NOMO-1 treated with DMSO at 0.1 percent for 48 hours (cell line): ENCODE data around the gene CNGA4.
A peak's percentile ranks its signal among the peaks of the same experiment; 100 is the strongest.
"Not testable (repeated sequence)": the region's sequence is repeated elsewhere in the genome, so short reads cannot be mapped to it uniquely, and the experiment has no call there.

Source experiments
- DNase-seq: peaks from one replicate; lab custom pipeline; 2025; ENCODE audit not compliant: unreplicated experiment; lab: John Stamatoyannopoulos, UW

Gene CNGA4

GRCh38 chr11:6225024-6225423 lies 13.9 kb upstream of the CNGA4 start:
- no peak for DNase-seq

DNA sequence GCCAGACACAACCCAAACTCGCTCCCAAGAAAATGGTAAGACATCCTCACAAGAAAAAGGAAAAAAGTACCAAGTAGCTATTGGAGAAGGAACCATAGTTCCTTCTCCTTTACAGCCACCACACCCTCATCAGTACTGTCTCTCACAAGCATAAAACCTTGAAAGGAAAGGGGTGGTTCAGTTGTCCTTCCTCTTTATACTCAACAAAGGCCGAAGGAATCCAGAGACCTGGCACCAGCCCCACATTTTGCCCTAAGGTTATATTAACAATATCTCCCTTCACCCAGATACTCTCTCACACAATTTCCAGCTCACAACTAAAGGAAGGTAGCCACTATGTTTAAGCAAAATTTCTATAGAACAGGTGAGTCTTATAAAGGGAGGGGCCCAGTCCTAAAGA lies 13.0 kb upstream of the CNGA4 start:
- peak; percentile 77 for DNase-seq

GRCh38 chr11:6228520-6228919 lies 10.4 kb upstream of the CNGA4 start:
- no peak for DNase-seq

DNA sequence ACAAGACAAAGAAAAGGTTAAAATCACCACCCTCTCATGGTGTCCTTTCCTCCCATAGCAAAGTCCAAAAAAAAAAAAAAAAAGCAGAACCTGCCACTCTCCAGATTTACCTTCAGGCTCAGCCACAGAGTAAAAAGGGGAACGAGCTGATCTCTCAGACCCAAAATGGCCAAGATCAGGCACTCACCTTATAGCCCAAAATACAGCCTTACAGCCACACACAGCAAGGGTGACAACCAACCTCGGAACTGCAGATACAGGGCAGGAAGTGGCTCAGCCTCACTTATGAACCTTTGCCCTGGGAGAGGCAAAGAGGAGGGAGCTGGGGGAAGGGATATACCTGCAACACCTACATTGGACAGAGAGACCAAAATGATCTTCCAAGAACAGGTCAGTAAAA lies 9.0 kb upstream of the CNGA4 start:
- DNase-seq = peak; percentile 57

DNA sequence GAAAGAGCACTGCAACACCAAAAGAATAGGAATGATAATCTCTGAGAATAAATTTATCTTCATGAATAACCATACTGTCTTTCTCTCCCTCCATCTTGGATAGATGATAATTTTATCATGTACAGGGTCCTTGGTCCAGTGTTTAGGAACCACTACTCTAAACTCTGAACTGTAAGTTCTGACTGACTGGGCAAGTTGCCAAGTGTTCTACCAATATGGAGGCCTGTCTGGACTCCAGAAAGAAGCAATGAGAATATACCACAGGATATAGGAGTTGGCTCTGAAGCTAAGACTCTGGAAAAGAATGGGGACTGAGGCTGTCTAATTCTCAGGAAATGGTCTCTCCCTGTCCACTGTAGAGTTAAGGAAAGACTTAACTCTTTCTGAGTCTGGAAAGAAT lies 6.0 kb upstream of the CNGA4 start:
- no peak for DNase-seq

DNA sequence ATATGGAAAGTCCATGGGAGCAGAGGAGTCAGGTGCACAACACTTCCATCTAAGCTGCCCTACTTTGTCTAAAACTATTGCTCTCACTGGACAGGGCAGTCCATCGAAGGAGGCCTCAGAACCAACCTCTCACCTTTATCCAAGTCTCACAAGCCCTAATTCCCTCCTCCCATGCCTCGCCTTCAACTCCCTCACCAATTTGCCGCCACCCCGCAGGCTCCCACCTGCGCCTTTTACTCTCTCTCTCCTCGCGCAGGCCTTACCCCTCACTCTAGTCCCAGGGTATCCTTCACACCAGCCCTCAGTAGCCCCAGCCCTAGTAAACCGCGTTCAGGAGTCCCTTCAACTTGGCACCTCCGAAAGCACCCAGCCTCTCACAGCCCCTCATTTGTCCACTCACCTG lies 4.9 kb upstream of the CNGA4 start:
- no peak for DNase-seq

GRCh38 chr11:6234387-6235107 lies 4.3 kb upstream of the CNGA4 start, which contains the start of gene FHIP1B:
Gene FHIP1B (minus strand): TSS chr11:6234636. CDS start chr11:6224516, 10,120 bp downstream.
- peak; percentile 100 for DNase-seq

- DNase-seq = no peak
Measured at GRCh38 chr11:6237266-6237665, 1.6 kb upstream of the CNGA4 start.

DNA sequence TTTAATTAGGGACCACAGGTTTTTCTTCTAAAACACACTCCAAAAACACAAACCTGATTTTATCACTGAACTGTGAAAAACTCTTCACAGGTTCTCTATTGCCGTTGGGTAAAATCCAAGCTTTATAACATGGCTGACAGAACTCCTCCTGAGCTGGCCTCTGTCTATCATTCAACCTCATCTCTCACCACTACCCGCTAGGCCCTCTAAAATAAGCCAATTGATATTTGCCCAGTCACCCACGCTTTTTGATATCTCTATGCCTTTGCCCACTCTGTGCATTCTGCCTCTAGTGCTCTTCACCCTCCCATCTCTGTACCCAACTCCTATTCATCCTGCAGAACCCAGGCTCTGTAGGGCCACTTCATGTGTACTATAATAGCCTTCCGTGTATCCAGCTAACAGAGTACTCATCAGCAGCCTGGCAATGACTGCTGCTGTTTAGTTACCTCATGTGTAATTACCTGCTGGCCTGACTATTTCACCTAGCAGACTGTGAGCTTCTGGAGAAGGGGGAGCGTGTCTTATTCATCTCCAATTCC lies 1.1 kb upstream of the CNGA4 start:
- no peak for DNase-seq

- DNase-seq = no peak
Measured at GRCh38 chr11:6240139-6240538, 1.2 kb downstream of the CNGA4 start.

DNA sequence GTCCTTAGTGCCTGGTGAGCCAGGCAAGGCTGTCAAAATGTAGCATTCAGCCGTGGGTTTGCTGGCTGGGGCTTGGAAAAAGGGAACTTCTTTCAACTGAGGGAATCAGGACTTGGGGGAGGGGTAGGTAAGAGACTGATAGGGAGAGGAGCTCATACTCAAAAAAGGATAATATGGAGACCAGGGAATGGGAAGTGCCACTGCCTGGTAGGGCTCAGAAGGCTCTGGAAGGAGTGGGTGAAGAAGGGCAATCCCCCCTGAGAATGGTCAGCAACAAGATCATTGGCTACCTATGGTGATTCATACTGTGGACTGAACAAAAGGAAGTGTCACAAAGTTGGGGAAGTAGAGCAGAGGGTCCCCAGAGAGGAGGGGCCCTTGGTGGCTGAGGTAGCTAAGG lies 1.9 kb downstream of the CNGA4 start:
- peak; percentile 25 for DNase-seq

DNA sequence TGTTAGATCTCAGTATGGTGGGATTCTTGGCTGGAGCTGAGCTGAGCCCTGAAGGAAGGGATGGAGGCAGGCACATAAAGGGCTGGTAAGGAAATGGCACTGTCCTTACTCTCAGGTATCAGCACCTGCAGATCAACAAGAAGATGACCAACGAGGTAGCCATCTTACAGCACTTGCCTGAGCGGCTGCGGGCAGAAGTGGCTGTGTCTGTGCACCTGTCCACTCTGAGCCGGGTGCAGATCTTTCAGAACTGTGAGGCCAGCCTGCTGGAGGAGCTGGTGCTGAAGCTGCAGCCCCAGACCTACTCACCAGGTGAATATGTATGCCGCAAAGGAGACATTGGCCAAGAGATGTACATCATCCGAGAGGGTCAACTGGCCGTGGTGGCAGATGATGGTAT lies 2.4 kb downstream of the CNGA4 start:
- DNase-seq = no peak

DNA sequence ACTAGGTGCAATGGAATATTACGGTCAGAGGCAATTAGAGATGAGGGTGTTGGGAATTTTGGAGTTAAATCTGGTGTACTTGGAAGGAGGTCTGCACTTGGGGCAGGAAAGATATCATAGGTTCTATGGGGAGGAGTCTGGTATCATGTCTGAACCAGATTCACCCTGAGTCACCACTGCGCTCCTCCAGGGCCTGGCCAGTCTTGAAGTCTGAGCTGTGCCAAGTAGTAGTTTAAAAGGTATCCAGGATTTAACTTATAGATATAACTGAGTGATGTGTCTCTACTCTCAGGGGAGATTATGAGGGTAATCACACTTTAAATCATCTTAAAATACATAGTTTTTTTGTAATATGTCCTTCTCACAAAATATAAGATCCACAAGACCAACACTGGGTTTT lies 6.6 kb downstream of the CNGA4 start:
- no peak for DNase-seq

DNA sequence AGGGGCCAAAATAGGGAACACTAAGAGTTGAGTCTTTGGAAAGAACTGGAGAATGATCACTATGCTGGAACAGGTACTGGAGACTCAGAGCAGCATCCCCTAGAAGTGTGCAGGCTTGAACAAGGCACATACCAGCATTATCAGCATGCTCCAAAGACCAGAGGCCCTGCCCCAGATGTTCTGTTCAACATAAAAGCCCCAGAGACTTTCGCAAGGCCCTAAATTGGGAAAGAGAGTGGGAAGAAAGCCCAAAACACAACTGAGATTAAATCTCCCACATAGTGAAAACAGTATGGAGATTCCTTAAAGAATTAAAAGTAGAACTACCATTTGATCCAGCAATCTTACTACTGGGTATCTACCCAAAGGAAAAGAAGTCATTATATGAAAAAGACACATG lies 9.4 kb downstream of the CNGA4 start:
- DNase-seq = no peak

DNA sequence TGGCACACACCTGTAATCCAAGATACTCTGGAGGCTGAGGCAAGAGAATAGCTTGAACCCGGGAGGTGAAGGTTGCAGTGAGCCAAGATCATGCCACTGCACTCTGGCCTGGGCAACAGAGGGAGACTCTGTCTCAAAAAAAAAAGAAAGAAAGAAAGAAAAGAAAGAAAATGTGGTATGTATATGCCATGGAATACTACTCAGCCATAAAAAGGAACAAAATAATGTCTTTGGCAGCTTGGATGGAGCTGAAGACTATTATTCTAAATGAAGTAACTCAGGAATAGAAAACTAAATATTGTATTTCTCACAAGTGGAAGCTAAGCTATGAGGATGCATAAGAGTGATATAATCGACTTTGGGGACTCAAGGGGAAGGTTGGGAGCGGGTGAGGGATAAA lies 10.0 kb downstream of the CNGA4 start:
- not testable (repeated sequence) for DNase-seq

GRCh38 chr11:6249770-6250555 lies 11.1 kb downstream of the CNGA4 start:
- DNase-seq = no peak

DNA sequence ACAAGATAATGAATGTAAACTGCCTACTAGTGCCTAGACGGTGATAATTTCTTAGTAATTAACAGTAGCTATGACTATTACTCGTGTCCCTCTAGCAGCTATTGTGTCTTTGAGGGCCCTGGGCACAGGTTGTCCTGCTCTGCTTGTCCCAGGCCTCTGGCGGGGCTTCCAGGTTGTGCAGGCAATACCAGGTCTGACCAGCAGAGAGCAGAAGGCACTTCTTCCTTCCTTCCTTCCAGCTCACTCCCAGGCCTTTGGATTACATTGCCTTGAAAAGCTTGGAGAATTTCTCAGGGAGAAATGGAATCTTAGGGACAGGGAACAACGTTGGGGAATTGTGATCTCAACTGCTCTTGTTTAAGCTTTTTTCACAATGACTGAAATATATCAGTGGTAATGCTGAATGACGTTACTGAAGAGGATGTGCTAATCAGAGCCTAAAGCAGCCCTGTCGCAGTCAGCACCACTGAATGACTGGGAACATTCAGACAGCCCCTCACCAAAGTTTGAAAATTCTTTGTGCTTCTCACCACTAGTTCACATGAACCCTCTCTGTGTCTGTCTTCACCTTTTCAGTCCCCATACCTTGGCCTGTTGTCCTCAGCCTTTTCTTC lies 12.3 kb downstream of the CNGA4 start:
- peak; percentile 29 for DNase-seq

DNA sequence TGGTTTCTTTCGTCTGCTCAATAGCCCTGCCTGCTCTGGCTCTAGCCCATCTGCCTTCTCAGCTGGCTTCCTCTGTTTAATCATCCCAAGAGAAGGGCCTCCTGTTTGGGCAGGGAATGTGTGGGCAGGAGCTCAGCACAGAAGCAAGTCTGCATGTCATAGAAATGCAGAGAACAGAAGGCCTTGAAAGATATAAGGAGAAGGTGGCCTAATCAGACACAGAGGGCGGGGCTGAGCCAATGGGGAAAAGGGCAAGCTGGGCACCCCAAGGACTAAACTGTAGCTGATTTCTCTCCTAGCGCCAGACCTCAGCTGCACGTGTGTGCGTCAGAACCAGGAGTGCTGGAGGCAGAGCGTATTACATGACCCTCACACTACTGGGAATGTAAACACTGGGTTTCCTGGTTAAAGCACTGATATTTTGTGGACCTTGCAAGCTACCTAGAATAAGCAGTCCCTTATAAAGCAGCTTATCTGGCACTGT lies 13.1 kb downstream of the CNGA4 start:
- DNase-seq = no peak

DNA sequence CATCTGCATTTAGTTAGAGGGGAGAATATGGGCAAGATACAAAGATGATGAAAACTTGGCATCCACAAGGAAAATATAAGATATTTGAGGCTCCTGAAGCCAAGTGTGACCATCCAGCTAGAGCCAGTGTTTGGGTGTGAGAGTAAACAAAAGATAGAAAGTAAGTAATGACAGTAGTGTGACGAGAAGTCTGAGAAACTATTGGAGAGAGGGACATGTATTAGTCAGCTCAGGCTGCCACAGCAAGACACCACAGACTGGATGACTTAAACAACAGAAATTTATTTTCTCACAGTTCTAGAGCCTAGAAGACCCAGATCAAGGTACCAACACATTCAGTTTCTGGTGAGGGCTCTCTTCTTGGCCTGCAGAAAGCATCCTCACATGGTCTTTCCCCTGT lies 14.3 kb downstream of the CNGA4 start:
- DNase-seq = no peak

GRCh38 chr11:6258141-6258540 lies 19.3 kb downstream of the CNGA4 start:
- no peak for DNase-seq

- DNase-seq = no peak
Measured at GRCh38 chr11:6258571-6259081, 19.7 kb downstream of the CNGA4 start.
